ENCODE measurements around the gene STT3A.

DNA sequence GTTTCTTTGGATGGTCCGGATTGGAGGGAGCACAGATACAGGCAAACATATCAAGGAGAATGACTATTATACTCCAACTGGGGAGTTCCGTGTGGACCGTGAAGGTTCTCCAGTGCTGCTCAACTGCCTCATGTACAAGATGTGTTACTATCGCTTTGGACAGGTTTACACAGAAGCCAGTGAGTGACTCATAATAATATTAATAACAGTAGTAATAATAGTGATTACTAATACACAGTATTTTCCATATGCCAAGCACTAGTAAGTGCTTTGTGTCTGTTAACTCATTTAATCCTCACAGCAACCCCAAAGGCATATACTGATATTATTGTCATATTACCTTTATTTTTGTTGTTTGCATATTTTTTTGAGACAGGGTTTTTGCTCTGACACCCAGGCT is 25.7 kb downstream of the STT3A start:
- TF ChIP-seq EZH2 (IDR thresholded peaks at IDR 0.05; ENCODE audit: low read length) (no peak), CTCF (optimal IDR thresholded peaks at IDR 0.05 in 1 of 3, IDR thresholded peaks at IDR 0.05 in 1 of 3, conservative IDR thresholded peaks at IDR 0.05 in 1 of 3; ENCODE audit: extremely low read depth in 1 of 3, insufficient read depth in 2 of 3, low read length in 3 of 3) (no peak)
